HG02840 (cell line): Measurements from ENCODE around the gene LEKR1.
A peak's percentile ranks its signal among the peaks of the same experiment; 100 is the strongest.

Experiments used
- ATAC-seq: cut with Tn5 transposase; IDR thresholded peaks from one replicate; pipeline ENCODE4 v1.9.1; 2021; ENCODE audit warnings: mild to moderate bottlenecking, moderate library complexity, moderate number of reproducible peaks; ENCODE audit not compliant: unreplicated experiment, low FRiP score

Gene LEKR1

GRCh38 chr3:157045238-157045850 is 219.2 kb downstream of the LEKR1 start:
- no peak for ATAC-seq

- no peak for ATAC-seq
These were observed 220.4 kb downstream of the LEKR1 start for GRCh38 chr3:157046520-157046919.

GRCh38 chr3:157051055-157051454 is 224.9 kb downstream of the LEKR1 start:
- no peak for ATAC-seq

GRCh38 chr3:157051591-157051990 is 225.4 kb downstream of the LEKR1 start:
- ATAC-seq: no peak

- ATAC-seq: no peak
These were observed 229.9 kb downstream of the LEKR1 start for GRCh38 chr3:157056035-157056434.

GRCh38 chr3:157058392-157059071 is 232.4 kb downstream of the LEKR1 start:
- no peak for ATAC-seq

- no peak for ATAC-seq
These were observed 233.0 kb downstream of the LEKR1 start for GRCh38 chr3:157059181-157059580.

GRCh38 chr3:157059661-157060060 is 233.5 kb downstream of the LEKR1 start:
- ATAC-seq: peak; percentile 51

GRCh38 chr3:157061265-157061664 is 235.1 kb downstream of the LEKR1 start:
- no peak for ATAC-seq

GRCh38 chr3:157063469-157063868 is 237.3 kb downstream of the LEKR1 start:
- no peak for ATAC-seq

- no peak for ATAC-seq
These were observed 237.8 kb downstream of the LEKR1 start for GRCh38 chr3:157063926-157064325.

- ATAC-seq: no peak
These were observed 238.2 kb downstream of the LEKR1 start for GRCh38 chr3:157064402-157064801.

GRCh38 chr3:157065201-157065600 is 239.0 kb downstream of the LEKR1 start:
- ATAC-seq: no peak

- no peak for ATAC-seq
These were observed 240.4 kb downstream of the LEKR1 start for GRCh38 chr3:157066335-157067098.

GRCh38 chr3:157067114-157067513 is 241.0 kb downstream of the LEKR1 start:
- ATAC-seq: peak; percentile 58

GRCh38 chr3:157069406-157069805 is 243.3 kb downstream of the LEKR1 start:
- no peak for ATAC-seq

- no peak for ATAC-seq
These were observed 243.9 kb downstream of the LEKR1 start for GRCh38 chr3:157069846-157070677.

- ATAC-seq: no peak
These were observed 244.5 kb downstream of the LEKR1 start for GRCh38 chr3:157070678-157070999.

- ATAC-seq: no peak
These were observed 245.8 kb downstream of the LEKR1 start for GRCh38 chr3:157071744-157072525.

- ATAC-seq: no peak
These were observed 247.7 kb downstream of the LEKR1 start for GRCh38 chr3:157073810-157074209.
